Measurements from ENCODE around the gene BMPR1B.

GRCh38 chr4:94811643-94812042 lies 53.9 kb downstream of the BMPR1B start:
- no peak for TF ChIP-seq POLR2AphosphoS5 (IDR thresholded peaks at IDR 0.05; ENCODE audit: low read depth, low read length)
- TF ChIP-seq FOXP2 (optimal IDR thresholded peaks at IDR 0.05; ENCODE audit: borderline replicate concordance, extremely low read depth, extremely low read length, insufficient read depth) = no peak

Data from PFSK-1 (cell line).